ENCODE data around the gene E2F4. TPM values are rescaled to one million over a fixed set of nuclear protein-coding genes. Genes with fewer than 3 reads are reported as not detected.

Gene E2F4
- total and polyA plus RNA-seq, 2 of the 8 experiments (the other 6 are each of a cell fraction or from before 2014, with no cell fraction given): 79.9 to 157 TPM

DNA sequence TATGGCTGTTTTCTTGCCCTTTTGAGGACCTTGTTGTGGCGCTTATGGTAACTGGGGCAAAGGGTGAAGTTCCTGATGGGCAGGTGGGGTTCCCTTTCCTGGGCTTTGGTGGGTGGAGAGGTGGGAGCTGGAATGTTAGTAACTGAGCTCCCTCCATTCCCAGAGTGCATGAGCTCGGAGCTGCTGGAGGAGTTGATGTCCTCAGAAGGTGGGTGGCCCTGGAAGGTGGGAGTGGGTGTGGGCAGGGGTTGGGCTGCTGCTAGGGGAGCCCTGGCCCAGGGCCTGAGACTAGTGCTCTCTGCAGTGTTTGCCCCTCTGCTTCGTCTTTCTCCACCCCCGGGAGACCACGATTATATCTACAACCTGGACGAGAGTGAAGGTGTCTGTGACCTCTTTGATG is 5.7 kb downstream of the E2F4 start:
- H2BK15ac ChIP-seq (ENCODE audit: low read length): no peak overlapping the region
- H2BK20ac ChIP-seq (ENCODE audit: low read length): no peak overlapping the region
- no peaks in the 10 kb centered on the region for H3K9me3 ChIP-seq (ENCODE audit: insufficient read depth in 2 of 2, low read depth in 1 of 2, low read length in 1 of 2)
- H4K91ac ChIP-seq (replicated peaks; ENCODE audit: insufficient read length, low read length): no peak overlapping the region
- H2BK5ac ChIP-seq (ENCODE audit: low read depth, low read length): no peak overlapping the region
- no peak overlapping the region for H3K56ac ChIP-seq (replicated peaks; ENCODE audit: insufficient read length, low read depth, low read length)
- CTCF ChIA-PET (ENCODE audit: partially characterized antibody): interaction anchor here (0.6 to 8.7 kb wide), 29 partner anchors 11 to 241 kb away, joined by 3 to 111 read pairs (median 5); partner anchors contain the start of genes EXOC3L1, MATCAP1, NOL3 and TMEM208
- H2AK5ac ChIP-seq (ENCODE audit: low read depth, low read length): no peak overlapping the region
- peaks cover 9% of the 10 kb centered on the region; the same call in 1 of the 2 replicates for H3K23me2 ChIP-seq (ENCODE audit: low read depth, low read length)
- DNase-seq (ENCODE audit: low read depth in 1 of 2, low spot score in 2 of 2) (no peak), FAIRE-seq (no peak)
- H2BK120ac ChIP-seq (replicated peaks; ENCODE audit: low read depth, low read length): no peak overlapping the region
- H3K79me2 ChIP-seq (ENCODE audit: control insufficient read depth in 1 of 2, insufficient read depth in 2 of 2, low read length in 2 of 2): peaks cover 4 to 10% of the 10 kb centered on the region in 2 experiments; a peak in 3 of 4 replicates
- H3K27me3 ChIP-seq (replicated peaks in 1 of 4; ENCODE audit: control insufficient read depth in 3 of 4, extremely low read depth in 1 of 4, insufficient read depth in 3 of 4, low read length in 3 of 4): no peaks in the 10 kb centered on the region
- no peak overlapping the region for H2AFZ ChIP-seq (ENCODE audit: low read length)
- H3K18ac ChIP-seq (ENCODE audit: extremely low read depth, low read length): no peak overlapping the region
- no peak overlapping the region for H4K5ac ChIP-seq (ENCODE audit: insufficient read length, low read depth, low read length)
- H3K27ac ChIP-seq (ENCODE audit: low read depth, low read length): no peak overlapping the region
- 0 out of 2 replicates have a peak, but pooled peaks cover 7% of the 10 kb centered on the region for H3K79me1 ChIP-seq (ENCODE audit: low read depth, low read length)
- POLR2A ChIA-PET (ENCODE audit: partially characterized antibody): interaction anchor here (0.7 to 2.2 kb wide), 15 partner anchors 8 to 254 kb away, joined by 3 to 12 read pairs (median 4); partner anchors contain the start of genes EXOC3L1, FHOD1, MATCAP1 and NOL3
- no peak overlapping the region for H2BK12ac ChIP-seq (ENCODE audit: low read depth, low read length)
- H3K4me1 ChIP-seq (replicated peaks in 1 of 4; ENCODE audit: control insufficient read depth in 3 of 4, insufficient read depth in 4 of 4, low read length in 3 of 4): peaks cover 0 to 17% (median 10%) of the 10 kb centered on the region in 4 experiments; a peak in 5 of 7 replicates
- H4K20me1 ChIP-seq (replicated peaks in 1 of 2; ENCODE audit: control insufficient read depth in 1 of 2, insufficient read depth in 2 of 2, low read length in 2 of 2): peaks cover 2 to 25% of the 10 kb centered on the region in 2 experiments
- no peak overlapping the region for H3K23ac ChIP-seq (ENCODE audit: insufficient read length)
- H3K4me3 ChIP-seq (ENCODE audit: extremely low read depth in 1 of 4, insufficient read depth in 2 of 4, low read depth in 3 of 4, low read length in 4 of 4): no peak overlapping the region
- H4K8ac ChIP-seq (ENCODE audit: extremely low read depth, insufficient read depth, low read length): no peak overlapping the region
- H3K36me3 ChIP-seq (ENCODE audit: control insufficient read depth in 2 of 4, insufficient read depth in 4 of 4, low read length in 3 of 4): peaks cover 18 to 44% (median 34%) of the 10 kb centered on the region in 4 experiments
- H3K4ac ChIP-seq (replicated peaks; ENCODE audit: insufficient read length, low read depth, low read length): no peak overlapping the region
- no peak overlapping the region; a peak in 1 of 4 replicates for H3K4me2 ChIP-seq (ENCODE audit: insufficient read depth in 1 of 2, low read depth in 2 of 2, low read length in 2 of 2)
- WGBS, 2 experiments (ENCODE audit: extremely low coverage in 1 of 2, insufficient coverage in 1 of 2, insufficient read length in 1 of 2, insufficient replicate concordance in 2 of 2, low coverage in 1 of 2, low lambda C conversion rate in 2 of 2, missing lambda C conversion rate in 1 of 2): 81% methylated on average over 6 of the region's 6 CpGs; no CpG with 5 or more reads in 1 of the 2 experiments
- no peak overlapping the region for H3K14ac ChIP-seq (ENCODE audit: insufficient read length)
- no peak overlapping the region; a peak in 1 of 7 replicates for H3K9ac ChIP-seq (replicated peaks in 1 of 4; ENCODE audit: extremely low read depth in 1 of 4, low read depth in 3 of 4, low read length in 3 of 4)
- TF ChIP-seq CEBPB (IDR thresholded peaks at IDR 0.05; ENCODE audit: low read depth, low read length) (no peak), TAF7 (optimal IDR thresholded peaks at IDR 0.05; ENCODE audit: borderline replicate concordance, low read depth, low read length) (no peak), SAP30 (IDR thresholded peaks at IDR 0.05; ENCODE audit: insufficient read depth, insufficient replicate concordance, low read length) (no peak), TBP (IDR thresholded peaks at IDR 0.05; ENCODE audit: low read depth, low read length) (no peak), EGR1 (IDR thresholded peaks at IDR 0.05; ENCODE audit: borderline replicate concordance, low read depth, low read length) (no peak), EP300 (IDR thresholded peaks at IDR 0.05; ENCODE audit: borderline replicate concordance in 1 of 2, low read depth in 2 of 2, low read length in 2 of 2) (no peak), CREB1 (IDR thresholded peaks at IDR 0.05) (no peak), FOSL1 (IDR thresholded peaks at IDR 0.05; ENCODE audit: insufficient read depth, low read depth, low read length) (no peak), CBX8 (IDR thresholded peaks at IDR 0.05; ENCODE audit: borderline replicate concordance, low read depth, low read length) (no peak), SRF (IDR thresholded peaks at IDR 0.05; ENCODE audit: low read depth, low read length) (no peak), CTBP2 (IDR thresholded peaks at IDR 0.05; ENCODE audit: borderline replicate concordance, insufficient read depth, insufficient read length, low read length) (no peak), CBX5 (IDR thresholded peaks at IDR 0.05; ENCODE audit: low read depth, low read length) (no peak), KDM5A (IDR thresholded peaks at IDR 0.05; ENCODE audit: low read length) (no peak)
